HG02870 (cell line): ENCODE data around the gene COX10.
"Not testable (repeated sequence)": the region's sequence is repeated elsewhere in the genome, so short reads cannot be mapped to it uniquely, and the experiment has no call there.

Experiments used
- ATAC-seq: cut with Tn5 transposase; IDR thresholded peaks from one replicate; pipeline ENCODE4 v1.9.1; 2021; ENCODE audit warnings: mild to moderate bottlenecking, moderate library complexity; ENCODE audit not compliant: unreplicated experiment

The COX10 gene

DNA sequence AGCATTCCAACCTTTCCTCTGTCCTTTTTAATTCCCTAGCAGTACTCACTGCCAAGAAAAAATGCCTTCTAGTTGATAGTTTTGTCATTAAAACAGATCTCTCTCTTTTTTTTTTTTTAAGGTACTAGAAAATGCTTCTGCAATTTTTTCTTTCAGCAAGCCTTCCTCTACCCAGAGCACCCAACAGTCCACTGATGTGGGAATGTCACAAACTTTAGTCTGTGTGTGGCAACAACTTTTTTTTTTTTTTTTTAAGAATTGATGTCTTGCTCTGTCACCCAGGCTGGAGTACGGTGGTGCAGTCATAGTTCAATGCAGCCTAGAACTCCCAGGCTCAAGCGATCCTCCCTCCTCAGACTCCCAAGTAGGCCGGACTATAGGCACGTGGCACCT, 132.7 kb downstream of the COX10 start:
- ATAC-seq = no peak

DNA sequence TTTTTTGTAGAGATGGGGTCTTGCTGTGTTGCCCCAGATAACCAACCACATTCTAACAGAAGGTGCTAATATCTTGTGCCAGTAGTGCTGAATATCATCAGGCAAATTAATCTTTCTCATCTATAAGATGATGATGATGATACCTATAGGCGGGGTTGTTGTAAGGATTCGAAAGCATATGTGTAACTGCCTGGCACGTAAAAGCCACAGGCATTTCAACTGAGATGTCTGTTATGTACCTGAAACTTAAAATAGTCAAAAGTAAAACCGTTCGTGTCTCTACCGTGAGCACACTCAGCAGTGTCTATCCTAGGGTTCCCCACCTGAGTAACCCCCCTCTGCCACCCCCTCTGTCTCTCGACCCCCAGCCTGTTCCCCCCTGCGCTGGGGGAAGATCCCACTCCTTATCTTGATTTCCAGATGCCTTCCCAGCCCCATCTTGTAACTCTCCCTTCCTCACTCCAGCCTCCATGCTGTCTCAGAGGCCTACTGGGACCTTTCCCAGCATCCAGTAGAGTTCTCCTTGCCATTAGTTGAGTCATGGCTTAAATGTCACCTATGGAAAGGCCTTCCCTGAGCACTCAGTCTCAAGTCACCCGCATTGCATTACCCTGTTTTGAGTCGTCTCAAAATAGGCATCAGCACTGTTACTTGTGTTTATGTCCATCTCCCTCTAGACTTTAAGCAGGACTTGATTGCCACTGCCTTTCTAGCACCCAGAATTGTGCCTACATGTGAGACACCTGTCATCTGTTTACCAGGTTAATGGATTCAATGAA, 133.3 kb downstream of the COX10 start:
- ATAC-seq = no peak

DNA sequence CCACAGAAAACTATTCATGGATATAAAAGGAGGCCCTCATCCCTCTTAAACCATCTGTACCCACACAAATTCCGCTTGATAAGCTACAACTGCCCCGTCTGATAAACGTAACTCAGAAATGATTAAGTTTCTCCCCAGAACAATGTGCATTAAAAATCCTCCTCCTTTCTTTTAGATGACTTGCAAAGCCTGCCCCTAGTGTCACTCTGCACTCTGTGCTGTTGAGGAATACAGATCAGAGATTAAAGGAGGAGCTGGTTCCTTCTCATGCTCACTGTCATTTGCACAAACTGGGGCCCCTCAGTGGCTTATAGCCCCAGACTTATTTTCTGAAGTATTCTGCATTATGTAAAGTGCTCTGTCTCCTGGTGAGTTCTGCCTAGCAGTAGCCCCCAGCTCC, 134.1 kb downstream of the COX10 start:
- no peak for ATAC-seq

DNA sequence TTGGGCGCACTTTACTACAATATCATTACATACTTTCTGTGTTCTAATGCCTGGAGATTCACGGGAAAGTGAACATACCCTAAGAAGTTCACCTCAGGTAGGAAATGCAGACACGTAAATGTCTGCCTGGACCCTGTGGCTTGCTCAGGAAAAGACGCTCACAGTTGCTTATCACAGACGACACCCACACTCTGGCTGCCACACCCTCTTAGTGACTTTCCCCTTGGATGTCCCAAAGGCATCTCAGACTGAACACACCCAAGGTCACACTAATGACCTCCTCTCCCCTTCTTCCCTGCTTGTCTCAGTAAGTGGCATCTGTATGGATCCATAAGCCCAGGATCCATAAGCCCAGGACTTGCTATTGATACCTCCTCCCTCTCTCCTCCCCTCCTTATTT, 134.8 kb downstream of the COX10 start:
- no peak for ATAC-seq

DNA sequence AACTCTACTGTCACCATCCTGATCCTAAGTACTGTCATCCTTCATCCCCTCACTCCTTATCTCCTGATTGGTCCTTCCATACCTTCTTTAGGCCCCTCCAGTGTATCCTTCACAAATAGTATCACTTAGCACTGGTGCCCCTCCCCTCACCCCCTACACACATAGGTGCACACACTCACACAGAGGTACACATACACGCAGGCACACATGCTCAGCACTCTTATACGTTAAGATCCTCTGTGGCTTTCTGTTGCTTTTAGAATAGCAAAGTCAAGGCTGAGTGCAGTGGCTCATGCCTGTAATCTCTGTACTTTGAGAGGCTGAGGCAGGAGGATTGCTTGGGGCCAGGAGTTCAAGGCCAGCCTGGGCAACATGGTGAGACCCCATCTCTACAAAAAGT, 135.2 kb downstream of the COX10 start:
- no peak for ATAC-seq

DNA sequence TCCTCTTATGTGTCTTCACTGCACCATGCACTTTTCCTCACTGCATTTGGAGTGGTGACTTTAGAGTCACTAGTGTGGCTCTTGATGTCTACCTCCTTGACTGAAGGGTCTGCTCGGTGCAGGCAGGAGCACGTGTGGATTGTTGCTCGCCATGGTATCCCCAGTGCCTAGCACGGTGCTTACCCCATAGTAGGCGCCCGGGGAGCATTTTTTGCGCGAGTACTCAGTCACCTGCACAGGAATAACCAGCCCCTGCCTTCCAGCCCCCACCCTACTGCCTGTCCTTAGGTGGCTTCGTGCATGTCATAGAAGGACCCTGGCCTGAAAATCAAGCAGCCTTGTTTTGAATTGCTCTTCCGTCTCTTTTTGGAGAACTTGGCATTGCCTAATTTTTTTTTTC, 136.1 kb downstream of the COX10 start:
- no peak for ATAC-seq

DNA sequence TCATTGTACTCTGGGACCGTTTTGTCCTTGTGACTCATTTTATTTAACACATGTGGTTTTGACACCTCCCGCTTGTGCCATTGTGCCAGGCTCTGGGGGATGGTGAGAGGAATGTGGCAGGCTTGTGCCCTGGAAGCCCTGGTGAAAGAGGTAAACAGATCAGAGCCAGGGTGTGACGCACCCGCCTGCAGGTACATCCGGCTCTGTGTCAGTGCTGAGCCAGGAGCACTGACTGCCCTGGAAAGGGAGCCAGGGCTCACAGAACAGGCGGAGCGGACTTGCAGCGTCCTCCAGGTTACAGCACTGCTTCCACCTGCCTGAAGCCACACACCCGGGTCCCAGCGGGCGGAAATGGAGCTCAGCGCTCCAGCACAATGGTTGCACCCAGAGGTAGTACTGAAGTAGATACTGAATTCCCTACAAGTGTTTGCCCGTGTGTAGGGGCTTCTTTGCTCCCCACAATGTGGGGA, 136.7 kb downstream of the COX10 start:
- no peak for ATAC-seq

DNA sequence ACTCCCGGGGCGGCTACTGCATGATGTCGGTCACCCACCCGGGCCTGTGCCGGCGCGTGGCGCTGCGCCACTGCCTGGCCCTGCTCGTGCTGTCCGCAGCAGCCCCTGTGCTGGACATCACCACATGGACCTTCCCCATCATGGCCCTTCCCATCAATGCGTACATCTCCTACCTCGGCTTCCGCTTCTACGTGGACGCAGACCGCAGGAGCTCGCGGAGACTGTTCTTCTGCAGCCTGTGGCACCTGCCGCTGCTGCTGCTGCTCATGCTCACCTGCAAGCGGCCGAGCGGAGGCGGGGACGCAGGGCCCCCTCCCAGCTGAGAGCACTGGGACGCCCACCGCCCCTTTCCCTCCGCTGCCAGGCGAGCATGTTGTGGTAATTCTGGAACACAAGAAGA, 137.6 kb downstream of the COX10 start:
- ATAC-seq = no peak

DNA sequence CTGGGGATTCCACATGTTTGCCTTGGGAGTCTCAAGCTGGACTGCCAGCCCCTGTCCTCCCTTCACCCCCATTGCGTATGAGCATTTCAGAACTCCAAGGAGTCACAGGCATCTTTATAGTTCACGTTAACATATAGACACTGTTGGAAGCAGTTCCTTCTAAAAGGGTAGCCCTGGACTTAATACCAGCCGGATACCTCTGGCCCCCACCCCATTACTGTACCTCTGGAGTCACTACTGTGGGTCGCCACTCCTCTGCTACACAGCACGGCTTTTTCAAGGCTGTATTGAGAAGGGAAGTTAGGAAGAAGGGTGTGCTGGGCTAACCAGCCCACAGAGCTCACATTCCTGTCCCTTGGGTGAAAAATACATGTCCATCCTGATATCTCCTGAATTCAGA, 138.5 kb downstream of the COX10 start:
- ATAC-seq = no peak

DNA sequence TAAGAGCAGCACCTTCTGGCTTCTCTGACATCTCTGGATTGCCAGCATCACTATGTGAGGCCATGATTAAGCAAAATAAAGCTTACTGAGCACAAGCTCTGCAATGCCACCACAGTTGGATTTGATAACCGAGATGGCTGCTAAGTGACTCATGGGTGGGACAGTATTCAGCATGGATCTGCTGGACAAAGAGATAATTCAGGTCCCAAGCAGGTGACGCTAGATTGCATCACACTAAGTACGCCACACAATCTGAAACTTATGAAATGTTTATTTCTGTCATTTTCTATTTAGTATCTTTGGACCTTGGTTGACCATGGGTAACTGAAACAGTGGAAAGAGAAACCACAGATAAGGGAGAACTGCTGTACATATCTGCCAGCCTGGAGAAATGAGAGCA, 139.9 kb downstream of the COX10 start:
- no peak for ATAC-seq

DNA sequence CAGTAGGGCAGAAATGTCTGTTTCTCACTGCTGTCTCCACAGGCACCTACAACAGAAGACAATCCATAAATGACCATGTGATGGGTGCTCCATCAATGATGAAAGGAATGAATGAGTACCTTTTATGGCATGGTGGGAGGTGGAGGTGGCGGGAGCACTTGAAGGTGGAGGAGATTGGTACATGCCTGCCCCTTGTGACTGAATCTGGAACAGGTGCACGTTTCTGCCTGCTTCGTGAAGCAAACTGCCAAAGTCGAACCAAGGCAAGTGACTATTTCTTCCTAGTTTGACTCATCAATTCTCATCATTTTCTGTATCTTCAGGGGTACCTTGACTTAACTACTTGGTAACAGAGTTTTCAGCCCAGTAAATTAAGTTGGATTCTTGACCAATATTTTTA, 141.9 kb downstream of the COX10 start:
- no peak for ATAC-seq

DNA sequence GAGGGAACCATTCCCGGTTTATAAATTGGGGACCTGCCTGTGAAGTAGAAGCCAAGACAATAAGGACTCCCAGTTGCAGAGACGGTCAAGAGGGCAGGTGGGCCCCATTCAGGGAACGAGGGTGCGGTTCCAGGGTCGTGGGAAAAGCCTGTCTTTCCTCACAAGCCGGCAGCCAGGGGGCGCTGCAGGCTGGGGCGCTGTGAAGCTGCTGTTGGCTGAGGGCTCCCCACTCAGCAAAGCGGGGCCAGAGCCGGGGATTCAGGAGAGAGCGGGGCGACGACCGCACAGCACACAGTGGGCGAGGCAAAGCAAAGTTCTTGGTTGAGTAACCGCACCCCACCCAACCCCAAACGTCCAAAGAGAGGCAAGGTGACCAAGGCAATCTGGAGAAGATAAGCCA, 142.5 kb downstream of the COX10 start:
- ATAC-seq = no peak

DNA sequence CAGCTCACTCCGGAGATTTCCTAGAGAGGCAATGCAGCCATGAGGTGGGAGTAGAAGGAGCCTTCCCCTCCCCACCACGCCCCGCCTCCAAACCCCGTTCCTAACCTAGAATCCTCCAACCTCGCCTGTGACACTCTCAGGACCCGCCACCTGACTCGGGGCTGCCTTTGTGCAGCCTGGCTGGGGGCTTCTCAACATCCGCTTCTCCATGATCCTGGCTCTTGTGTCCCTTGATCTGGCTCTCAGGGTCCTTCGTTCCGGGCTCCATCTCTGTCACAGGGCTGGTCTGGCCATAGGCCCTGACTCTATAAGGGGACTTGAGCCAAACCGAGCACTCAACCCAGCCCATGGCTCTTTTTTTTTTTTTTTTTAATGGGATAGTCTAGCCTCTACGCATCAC, 143.1 kb downstream of the COX10 start:
- no peak for ATAC-seq

DNA sequence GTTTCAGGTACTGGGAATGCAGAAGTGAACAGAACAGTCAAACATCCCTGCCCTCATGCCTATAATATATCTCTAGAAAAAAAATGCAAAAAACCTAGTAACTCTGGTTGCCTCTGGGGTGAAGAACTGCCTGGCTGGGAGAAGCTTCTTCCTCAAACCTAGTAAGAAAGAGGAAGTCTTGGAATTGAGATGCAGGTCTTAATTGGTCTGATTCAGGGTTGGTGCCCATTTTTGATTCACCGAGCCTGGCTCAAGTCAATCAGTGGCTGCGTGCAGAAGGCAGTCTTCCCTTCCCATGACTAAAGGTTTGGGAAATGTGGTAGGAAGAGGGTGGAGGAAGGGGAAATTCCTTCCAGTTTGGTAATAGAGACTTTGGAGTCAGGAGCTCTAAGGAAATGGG, 145.0 kb downstream of the COX10 start:
- no peak for ATAC-seq

DNA sequence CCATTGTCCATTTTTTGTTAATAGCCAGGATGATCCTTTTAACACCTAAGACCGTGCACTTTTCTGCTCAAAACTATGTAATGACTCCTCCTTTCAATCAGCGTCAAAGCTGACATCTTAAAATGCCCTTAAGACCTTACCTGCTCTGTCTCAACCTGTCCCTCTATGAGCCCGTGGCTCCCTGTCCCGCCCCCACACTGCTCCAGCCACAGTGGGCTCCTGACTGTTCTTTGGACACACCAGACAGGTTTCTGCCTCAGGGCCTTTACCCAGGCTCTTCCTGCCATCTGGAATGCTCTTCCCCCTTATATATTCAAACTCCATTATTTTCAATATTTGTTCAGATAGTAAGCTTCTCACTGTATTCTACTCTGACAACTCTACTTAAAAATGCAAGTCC, 153.3 kb downstream of the COX10 start:
- ATAC-seq = no peak

DNA sequence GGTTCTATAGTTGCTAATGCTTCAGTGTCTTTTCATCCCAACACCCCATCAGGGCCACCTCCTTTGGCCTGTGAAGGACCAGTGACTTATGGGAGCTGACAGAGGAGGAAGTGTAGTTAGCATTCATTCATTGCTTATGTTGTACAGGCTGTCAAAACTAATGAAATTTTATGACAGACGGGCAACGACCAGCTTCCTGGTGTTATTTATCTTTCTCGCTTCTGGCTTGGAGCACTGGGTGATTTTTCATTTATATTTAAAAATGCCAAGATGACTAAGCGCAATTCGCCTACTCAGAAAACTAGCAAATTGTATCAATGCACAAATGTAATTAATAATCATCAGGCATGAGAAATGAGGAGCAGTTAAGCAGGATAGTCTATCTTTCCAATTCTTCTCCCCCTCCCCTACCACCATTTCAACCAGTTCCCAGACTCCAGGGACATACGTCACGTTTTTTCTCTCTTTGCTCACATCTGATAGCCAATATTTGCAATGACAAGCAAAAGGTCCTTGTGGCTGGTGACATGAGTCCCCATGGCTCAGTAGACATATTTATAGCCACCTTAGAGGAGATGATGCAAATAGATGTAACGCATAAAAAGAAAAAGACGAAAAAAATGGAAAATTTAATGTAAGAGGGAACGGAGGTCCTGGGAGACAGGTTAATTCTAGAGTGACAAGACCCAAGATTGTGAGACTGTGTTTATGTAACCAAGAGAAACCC, 156.1 kb downstream of the COX10 start:
- ATAC-seq = no peak

DNA sequence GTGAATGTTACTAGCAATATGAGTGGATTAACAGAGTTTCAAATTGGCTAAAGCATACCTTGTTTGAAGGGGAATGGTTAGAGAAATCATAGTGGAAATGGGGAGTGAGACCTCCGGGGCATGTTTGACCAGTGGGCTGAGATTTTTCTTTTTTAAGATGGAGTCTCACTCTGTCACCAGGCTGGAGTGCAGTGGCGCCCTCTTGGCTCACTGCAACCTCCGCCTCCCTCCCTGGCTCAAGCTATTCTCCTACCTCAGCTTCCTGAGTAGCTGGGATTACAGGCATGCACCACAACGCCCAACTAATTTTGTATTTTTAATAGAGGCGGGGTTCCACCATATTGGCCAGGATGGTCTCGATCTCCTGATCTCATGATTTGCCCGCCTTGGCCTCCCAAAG, 157.7 kb downstream of the COX10 start:
- ATAC-seq = no peak

DNA sequence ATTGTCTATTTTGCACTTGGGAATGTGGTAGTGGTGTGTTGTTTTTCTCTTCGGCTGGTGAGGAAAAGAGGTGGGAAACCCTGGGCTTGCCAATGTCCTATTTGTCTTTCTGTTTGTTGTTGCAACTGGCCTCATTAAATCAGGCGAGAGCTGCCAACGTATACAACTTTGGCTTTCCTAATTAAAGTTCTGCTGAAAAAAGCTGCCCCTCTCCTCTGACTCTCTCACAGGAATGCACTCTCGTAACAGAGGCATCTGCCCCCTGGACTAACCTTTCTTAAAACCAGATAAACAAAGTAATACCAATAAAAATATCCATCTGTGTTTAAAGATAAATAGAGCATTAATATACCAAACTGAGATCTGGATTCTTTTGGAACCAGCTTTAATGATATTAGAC, 159.6 kb downstream of the COX10 start:
- no peak for ATAC-seq

DNA sequence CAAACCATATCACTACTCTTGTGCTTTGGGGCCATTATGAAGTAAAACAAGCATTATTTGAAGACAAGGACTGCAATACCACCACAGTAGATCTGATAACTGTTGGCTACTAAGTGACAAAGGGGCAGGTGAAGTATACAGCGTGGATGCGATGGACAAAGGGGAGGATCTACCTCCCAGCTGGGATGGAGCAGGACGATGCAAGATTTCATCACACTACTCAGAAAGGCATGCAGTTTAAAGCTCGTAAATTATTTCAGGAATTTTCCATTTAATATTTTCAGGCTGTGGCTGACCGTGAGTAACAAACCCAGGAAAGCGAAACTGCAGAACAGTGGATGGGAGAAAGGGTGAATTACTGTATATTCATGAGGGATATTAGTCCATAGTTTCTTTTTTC, 161.9 kb downstream of the COX10 start:
- not testable (repeated sequence) for ATAC-seq

DNA sequence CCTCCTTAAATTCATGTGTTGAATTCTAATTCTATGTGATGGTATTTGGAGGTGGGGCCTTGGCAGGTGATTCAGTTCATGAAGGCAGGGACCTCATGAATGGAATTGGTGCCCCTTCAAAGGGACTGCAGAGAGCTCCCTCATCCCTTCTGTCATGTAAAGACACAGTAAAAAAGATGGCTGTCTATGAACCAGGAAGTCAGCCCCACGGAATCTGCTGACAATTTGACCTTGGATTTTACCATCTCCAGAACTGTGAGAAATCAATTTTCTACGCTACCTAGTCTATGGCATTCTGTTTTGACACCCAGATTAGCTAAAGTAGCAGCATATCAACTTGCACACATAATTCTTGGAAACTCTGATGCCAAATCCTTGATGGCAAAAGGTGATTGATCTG, 165.7 kb downstream of the COX10 start:
- not testable (repeated sequence) for ATAC-seq

DNA sequence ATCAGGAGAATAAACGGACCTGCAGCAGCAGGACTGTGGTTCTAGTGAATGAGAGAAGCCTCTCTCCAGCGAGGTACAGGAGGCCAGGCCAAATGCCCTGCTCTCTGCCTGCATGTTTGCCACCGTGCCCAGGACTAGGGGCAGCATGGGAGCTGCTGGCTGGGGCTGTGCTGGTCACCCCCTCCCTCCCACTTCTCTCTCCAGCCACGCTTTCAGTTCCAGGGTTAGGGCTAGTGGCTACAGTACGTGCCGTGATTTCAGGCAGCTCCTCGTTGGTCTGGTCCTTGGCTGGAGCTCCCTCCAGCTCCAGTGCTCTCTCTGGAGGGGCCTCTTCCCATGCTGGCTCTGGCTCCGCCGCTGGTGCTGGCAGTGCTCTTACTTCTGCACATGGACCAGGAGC, 166.7 kb downstream of the COX10 start:
- ATAC-seq = not testable (repeated sequence)

DNA sequence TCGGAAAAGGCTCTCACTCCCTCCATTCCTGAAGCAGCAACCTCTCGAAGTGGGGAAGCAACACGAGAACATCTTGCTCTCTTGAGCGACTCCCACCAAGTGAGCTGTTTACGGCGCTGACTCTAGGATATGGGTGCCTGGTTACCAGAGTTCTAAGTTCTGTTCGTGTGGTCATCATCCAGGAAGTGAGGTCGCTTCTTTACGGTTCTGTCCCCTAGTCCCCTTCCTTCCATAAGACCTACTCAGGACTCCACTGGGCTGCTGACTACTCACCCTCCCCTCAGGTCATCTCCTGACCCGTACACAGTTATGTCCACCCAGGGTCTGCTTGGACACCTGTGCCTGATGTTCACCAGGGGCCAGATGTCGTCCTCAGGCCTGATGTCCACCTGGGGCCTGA, 167.5 kb downstream of the COX10 start, which contains the start of gene CDRT15:
TSS of gene CDRT15 (minus strand) at position 101 of the 400 bp plus-strand sequence. CDS start at position 72, 29 bp downstream.
- not testable (repeated sequence) for ATAC-seq
